Osteocyte (in vitro differentiated cells): ENCODE measurements around the gene HEXB. TPM values are rescaled to one million over a fixed set of nuclear protein-coding genes. Genes with fewer than 3 reads are reported as not detected.
"Not testable (repeated sequence)": the region's sequence is repeated elsewhere in the genome, so short reads cannot be mapped to it uniquely, and the experiment has no call there.

Experiments used
- DNase-seq: peaks from one replicate; pipeline ENCODE4 v3.0.0; 2021; ENCODE audit warnings: mixed read lengths; ENCODE audit not compliant: unreplicated experiment; ENCODE audit errors: extremely low spot score
- H3K27ac Mint-ChIP-seq: one replicate; pipeline ENCODE4 v1.8.0; 2021; ENCODE audit warnings: mild to moderate bottlenecking, mixed read lengths; ENCODE audit not compliant: unreplicated experiment
- H3K27me3 Mint-ChIP-seq: one replicate; pipeline ENCODE4 v1.8.0; 2021; ENCODE audit warnings: mixed read lengths; ENCODE audit not compliant: unreplicated experiment
- H3K36me3 Mint-ChIP-seq: one replicate; pipeline ENCODE4 v1.8.0; 2021; ENCODE audit warnings: mixed read lengths; ENCODE audit not compliant: unreplicated experiment
- H3K4me1 Mint-ChIP-seq: one replicate; pipeline ENCODE4 v1.8.0; 2021; ENCODE audit warnings: mixed read lengths; ENCODE audit not compliant: unreplicated experiment
- H3K4me3 Mint-ChIP-seq: one replicate; pipeline ENCODE4 v1.8.0; 2021; ENCODE audit warnings: mild to moderate bottlenecking, moderate library complexity, mixed read lengths; ENCODE audit not compliant: unreplicated experiment
- H3K9me3 Mint-ChIP-seq: one replicate; pipeline ENCODE4 v1.8.0; 2021; ENCODE audit warnings: mixed read lengths; ENCODE audit not compliant: unreplicated experiment
- total RNA-seq: library from RNA; stranded (reverse); gene quantifications from 2 replicates; pipeline ENCODE4 v1.2.1, GENCODE V29; 2021
- TF ChIP-seq, protein P1 (sequence below): fragments of 200-600 bp; sonication (generic); IDR thresholded peaks from 2 replicates; pipeline ENCODE4 v1.5.0; 2021; ENCODE audit warnings: antibody characterized with exemption, mild to moderate bottlenecking, moderate library complexity

HEXB gene
- total RNA-seq, 1 donor from 2014 or later = 153 TPM

DNA sequence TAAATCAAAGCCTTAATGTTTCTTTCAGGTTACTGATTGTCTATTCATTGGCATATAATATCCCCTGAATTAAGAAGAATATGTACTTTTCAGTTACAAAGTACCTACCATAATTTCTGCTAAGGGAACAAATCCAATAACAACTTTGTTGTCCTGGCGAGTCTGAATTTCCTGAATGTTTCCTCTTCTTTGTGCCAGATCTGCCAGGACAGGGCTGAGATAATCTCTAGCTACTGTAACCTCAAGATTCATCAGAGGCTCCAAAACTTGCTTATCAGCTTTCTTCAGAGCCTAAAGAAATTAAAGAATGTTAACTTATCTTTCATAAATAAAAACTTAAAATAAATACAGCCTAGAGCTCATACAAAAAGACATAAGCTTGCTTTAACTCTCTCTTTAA, 37.2 kb downstream of the HEXB start:
- H3K27me3 Mint-ChIP-seq = no peaks in the 10 kb centered on the region
- no peak overlapping the region for H3K27ac Mint-ChIP-seq
- no peak for DNase-seq
- TF ChIP-seq, protein P1, sequence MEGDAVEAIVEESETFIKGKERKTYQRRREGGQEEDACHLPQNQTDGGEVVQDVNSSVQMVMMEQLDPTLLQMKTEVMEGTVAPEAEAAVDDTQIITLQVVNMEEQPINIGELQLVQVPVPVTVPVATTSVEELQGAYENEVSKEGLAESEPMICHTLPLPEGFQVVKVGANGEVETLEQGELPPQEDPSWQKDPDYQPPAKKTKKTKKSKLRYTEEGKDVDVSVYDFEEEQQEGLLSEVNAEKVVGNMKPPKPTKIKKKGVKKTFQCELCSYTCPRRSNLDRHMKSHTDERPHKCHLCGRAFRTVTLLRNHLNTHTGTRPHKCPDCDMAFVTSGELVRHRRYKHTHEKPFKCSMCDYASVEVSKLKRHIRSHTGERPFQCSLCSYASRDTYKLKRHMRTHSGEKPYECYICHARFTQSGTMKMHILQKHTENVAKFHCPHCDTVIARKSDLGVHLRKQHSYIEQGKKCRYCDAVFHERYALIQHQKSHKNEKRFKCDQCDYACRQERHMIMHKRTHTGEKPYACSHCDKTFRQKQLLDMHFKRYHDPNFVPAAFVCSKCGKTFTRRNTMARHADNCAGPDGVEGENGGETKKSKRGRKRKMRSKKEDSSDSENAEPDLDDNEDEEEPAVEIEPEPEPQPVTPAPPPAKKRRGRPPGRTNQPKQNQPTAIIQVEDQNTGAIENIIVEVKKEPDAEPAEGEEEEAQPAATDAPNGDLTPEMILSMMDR = no peak
- H3K9me3 Mint-ChIP-seq = no peaks in the 10 kb centered on the region
- H3K4me1 Mint-ChIP-seq = no peaks in the 10 kb centered on the region
- H3K4me3 Mint-ChIP-seq = no peak overlapping the region
- H3K36me3 Mint-ChIP-seq = peaks cover 47% of the 10 kb centered on the region

DNA sequence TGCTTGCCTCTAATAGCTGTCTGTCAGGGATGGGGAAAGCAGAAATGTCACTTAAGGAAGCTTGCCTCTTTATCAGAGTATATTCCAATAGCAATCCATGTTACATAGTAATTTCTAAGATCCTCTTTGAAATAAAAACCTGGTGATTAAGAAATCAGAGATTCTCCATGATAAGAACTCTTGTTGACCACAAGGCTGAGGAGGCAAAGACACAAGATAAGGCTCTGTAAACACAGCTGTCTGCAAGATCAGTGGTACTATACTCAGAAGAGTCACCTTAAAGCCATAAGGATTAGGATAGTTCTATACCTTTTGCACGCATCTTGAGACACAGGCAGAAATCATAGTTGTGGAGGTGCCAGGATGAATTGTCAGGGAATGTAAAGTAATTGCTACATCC, 40.3 kb downstream of the HEXB start:
- H3K4me1 Mint-ChIP-seq = no peaks in the 10 kb centered on the region
- TF ChIP-seq, protein P1 = no peak
- no peak overlapping the region for H3K4me3 Mint-ChIP-seq
- no peaks in the 10 kb centered on the region for H3K9me3 Mint-ChIP-seq
- H3K27me3 Mint-ChIP-seq = no peaks in the 10 kb centered on the region
- H3K36me3 Mint-ChIP-seq = peaks cover 43% of the 10 kb centered on the region
- no peak overlapping the region for H3K27ac Mint-ChIP-seq
- DNase-seq = no peak

DNA sequence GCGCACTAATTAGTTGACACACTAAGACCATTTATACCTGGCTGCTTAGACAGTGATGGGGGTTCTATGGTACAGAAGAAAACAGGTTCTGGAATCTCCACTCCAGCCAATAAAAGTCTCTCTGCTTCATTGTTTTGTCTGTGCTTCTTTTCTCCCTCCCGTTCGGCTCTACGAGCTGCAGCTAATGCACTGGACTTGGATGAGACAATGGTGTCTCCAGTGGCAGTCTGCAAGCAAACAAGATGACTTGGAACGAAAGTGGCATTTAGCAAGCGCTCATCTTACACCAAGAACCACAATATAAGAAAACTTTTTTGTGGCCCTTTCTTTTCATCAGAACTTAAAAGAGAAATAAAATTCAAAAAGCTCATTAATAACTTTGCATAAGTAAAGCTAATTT, 51.7 kb downstream of the HEXB start:
- TF ChIP-seq, protein P1 = no peak
- no peak overlapping the region for H3K4me3 Mint-ChIP-seq
- H3K9me3 Mint-ChIP-seq = peaks cover 4% of the 10 kb centered on the region
- no peak overlapping the region for H3K27ac Mint-ChIP-seq
- H3K27me3 Mint-ChIP-seq = no peaks in the 10 kb centered on the region
- H3K4me1 Mint-ChIP-seq = peaks cover 7% of the 10 kb centered on the region
- DNase-seq = no peak
- H3K36me3 Mint-ChIP-seq = peaks cover 43% of the 10 kb centered on the region

DNA sequence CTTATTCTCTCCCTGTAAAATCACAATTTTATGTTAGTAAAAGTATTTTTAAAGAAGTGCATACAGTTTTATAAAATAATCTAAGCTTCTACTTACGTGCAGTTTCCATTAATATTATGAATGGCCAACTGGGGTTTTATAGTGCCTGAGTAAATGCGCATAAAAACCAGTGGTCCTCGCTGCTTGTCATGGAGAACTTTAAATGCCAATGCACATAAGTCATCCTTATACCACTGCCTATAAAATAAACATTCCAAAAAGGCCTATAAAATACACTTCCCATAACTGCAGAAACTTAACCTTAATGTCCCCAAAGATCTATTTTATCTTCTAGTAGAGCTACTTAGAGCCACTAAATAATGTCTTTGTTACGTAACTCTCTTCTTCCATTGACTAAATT, 53.4 kb downstream of the HEXB start:
- H3K4me1 Mint-ChIP-seq = peaks cover 7% of the 10 kb centered on the region
- H3K4me3 Mint-ChIP-seq = no peak overlapping the region
- no peak overlapping the region for H3K27ac Mint-ChIP-seq
- TF ChIP-seq, protein P1 = no peak
- peaks cover 52% of the 10 kb centered on the region for H3K36me3 Mint-ChIP-seq
- H3K27me3 Mint-ChIP-seq = no peaks in the 10 kb centered on the region
- DNase-seq = no peak
- H3K9me3 Mint-ChIP-seq = peaks cover 4% of the 10 kb centered on the region

DNA sequence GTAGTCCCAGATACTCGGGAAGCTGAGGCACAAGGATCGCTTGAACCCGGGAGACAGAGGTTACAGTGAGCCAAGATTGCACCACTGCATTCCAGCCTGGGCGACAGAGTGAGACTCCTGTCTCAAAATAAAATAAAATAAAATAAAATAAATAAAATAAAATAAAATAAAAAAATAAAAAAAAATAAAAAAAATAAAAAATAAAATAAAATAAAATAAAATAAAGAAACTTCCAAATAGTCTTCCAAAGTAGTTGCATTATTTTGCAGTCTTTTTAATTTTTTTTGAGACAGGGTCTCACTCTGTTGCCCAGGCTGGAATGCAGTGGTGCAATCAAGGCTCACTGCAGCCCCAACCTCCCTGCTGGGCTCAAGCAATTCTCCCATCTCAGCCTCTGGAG, 63.7 kb downstream of the HEXB start:
- not testable (repeated sequence) for H3K4me3 Mint-ChIP-seq, H3K4me1 Mint-ChIP-seq, H3K9me3 Mint-ChIP-seq, H3K27me3 Mint-ChIP-seq, H3K27ac Mint-ChIP-seq, DNase-seq
- H3K36me3 Mint-ChIP-seq = peaks cover 48% of the 10 kb centered on the region

DNA sequence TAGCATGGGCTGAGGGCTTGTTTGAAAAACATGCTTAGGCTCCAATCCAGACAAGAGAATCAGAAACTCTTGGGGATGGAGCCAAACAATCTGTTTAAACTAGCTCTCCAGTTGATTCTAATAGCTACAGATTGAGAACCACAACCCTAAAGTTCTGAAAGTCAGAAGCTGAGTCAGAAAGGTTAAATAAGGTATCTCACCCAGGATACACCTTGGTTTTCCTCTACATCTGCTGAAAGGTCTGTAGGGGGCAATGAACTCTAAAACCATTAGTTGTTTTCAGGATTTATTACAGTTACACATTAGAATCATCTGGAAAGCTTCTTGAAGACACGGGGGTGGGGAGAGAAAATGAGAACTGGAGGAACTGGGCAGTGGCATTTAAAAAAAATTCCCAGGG, 76.2 kb downstream of the HEXB start:
- Mint-ChIP-seq H3K27ac (no peak overlapping the region), H3K36me3 (peaks cover 34% of the 10 kb centered on the region), H3K27me3 (no peaks in the 10 kb centered on the region), H3K4me3 (no peak overlapping the region), H3K9me3 (peaks cover 5% of the 10 kb centered on the region), H3K4me1 (peaks cover 16% of the 10 kb centered on the region)
- TF ChIP-seq, protein P1 = no peak
- no peak for DNase-seq
